GM21526 (cell line): ENCODE results near the gene CDYL.
"Not testable (repeated sequence)": the region's sequence is repeated elsewhere in the genome, so short reads cannot be mapped to it uniquely, and the experiment has no call there.

Experiments used
- ATAC-seq: cut with Tn5 transposase; IDR thresholded peaks from one replicate; pipeline ENCODE4 v1.9.1; 2021; ENCODE audit warnings: moderate library complexity; ENCODE audit not compliant: unreplicated experiment, low FRiP score

CDYL gene

GRCh38 chr6:4979426-4979825 is 203.2 kb downstream of the CDYL start:
- ATAC-seq, result no peak

GRCh38 chr6:4981761-4982160 is 205.6 kb downstream of the CDYL start:
- no peak for ATAC-seq

DNA sequence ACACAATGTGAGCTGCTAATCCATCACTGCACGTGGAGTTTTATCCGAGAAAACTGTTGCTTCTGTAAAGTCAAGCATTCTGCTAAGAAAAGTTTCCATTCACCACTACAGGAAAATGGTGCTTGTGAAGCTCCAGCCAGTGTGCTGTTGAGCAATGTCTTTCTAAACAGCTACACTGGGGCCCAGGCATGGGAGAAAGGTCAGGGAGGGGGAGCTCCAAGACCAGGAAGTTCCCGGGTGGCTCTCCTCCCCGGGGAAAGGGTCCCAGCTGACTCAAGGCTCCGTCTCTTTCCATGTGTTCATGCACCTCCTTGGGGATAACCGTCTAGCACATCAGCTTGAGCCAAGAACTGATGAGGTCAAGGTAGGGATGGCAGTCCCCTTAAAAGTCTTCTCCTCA is 207.1 kb downstream of the CDYL start:
- ATAC-seq, result no peak

DNA sequence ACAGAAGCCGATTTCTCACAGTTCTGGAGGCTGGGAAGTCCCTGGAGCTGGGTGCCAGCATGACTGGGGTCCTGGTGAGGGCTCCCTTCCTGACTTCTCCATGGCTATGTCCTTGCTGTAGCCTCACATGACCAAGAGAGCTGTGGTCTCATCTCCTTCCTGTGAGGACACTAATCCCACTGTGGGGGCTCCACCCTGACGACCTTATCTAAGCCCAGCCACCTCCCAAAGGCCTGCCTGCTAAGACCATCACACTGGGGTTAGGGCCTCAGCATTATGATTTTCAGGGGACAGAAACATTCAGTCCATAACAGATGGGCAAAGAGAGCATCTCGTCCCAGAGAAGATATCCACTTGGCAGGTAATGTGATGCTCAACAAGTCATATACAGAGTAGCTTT is 210.8 kb downstream of the CDYL start:
- ATAC-seq, result no peak

DNA sequence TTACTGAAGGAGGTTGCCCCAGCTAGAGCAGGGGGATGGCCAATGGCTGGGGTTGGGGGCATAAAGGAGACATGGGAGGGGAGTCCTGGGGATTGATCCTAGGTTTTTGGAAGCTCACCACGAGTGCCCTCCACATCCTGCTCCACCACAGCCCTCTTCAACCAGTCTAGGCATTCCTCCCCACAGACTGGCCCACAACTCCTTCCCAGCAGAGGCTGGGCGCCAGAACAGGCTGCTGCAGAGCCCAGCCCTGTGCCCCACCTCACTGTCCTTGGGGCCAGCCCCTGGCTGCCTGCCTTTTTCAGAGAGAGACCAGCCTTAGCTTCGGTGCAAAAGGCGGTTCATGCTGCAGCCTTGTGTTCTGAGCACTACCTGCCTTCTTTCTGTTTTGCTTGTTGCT is 211.2 kb downstream of the CDYL start:
- no peak for ATAC-seq

- ATAC-seq, result no peak
Observed at GRCh38 chr6:4994741-4995140, 218.5 kb downstream of the CDYL start.

DNA sequence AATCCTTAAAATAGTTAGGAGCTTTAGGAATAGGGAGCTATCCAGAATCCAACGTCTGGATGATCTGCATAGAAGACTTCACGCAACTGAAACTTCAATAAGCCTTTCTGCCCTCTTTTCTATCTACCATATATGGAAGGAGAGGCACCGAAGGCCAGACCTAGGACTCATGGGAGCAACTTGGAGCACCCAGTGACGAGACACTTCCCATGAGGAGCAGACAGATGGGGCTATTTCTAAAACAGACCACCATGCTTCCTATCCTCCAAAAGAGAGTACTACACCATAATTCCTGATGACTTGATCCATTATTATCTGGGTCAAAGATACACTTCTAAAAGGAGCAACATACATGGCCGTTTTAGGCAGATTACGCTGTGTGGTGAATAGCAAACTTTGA is 221.7 kb downstream of the CDYL start:
- ATAC-seq, result no peak

DNA sequence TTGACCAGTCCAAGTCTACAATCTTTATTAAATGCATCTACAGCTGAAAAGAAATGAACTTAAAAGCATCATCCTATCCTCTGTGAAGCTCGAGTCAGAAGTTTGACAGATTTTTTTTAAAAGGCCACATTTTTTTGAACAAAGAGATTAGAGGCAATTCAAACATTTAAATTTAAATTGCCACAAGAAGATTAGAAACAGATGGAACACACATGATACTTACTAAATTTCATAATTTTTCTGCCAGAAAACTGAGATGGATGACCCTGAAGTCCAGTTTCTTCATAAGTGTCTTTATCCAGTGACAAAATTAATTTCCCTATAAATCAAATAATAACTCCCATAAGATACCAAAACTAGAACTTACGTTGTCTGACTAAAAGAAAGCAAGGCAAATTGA is 223.4 kb downstream of the CDYL start:
- ATAC-seq, result no peak

DNA sequence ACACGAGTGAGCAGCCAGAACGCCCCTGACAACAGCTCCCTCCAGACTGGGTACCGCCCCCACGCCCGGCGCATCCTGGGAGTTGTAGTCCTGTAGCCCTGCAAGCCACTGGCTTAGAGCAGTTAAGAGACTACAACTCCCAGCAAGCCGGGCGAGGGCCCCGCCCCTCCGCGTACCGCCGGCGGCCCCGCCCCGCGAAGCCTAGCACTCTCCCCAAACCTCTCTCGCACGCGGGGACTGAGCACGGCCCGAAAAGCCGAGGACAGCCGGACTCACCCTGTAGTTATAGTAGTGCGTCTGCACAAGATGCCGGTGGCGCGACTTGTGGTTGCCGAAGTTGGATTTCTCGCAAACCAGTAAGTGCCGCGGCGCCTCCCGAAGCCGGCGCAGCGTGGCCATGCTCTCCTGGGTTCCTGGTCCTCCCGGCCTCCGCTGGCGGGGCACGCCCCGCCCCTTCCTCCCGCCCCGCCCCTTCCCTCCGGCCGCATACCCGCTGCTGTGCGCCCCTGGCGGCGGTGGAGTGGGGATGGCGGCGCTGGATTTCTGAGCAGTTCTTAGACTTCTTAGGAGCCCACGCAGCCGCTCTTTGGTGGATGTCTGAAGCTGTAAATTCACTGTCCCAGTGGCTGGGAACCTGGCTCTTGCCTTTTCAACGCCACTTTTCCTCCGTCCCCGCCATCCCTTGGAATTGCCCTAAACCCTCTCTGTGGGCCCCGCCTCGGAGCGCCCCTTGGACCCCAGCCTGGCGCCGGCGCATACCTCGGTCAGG is 227.6 kb downstream of the CDYL start, which contains the start of gene RPP40:
RPP40 (minus strand) TSS at position 434 of the 769 bp plus-strand sequence; CDS start at position 399, 35 bp downstream.
- ATAC-seq, result peak; percentile 96

- no peak for ATAC-seq
Observed at GRCh38 chr6:5004373-5005037, 228.3 kb downstream of the CDYL start.

- not testable (repeated sequence) for ATAC-seq
Observed at GRCh38 chr6:5005038-5005433, 228.8 kb downstream of the CDYL start.
